Liver (tissue), 9 donors: ENCODE data around the gene TOP1. TPM values are rescaled to one million over a fixed set of nuclear protein-coding genes. Genes with fewer than 3 reads are reported as not detected.

Experiments
- DNase-seq: peaks from one replicate; pipeline ENCODE4 v3.0.0-alpha.2; 2017; ENCODE audit warnings: low spot score
- H3K27ac ChIP-seq, 2 donors: one replicate each; pipeline ENCODE4 v1.7.0; 2013; ENCODE audit warnings: inconsistent platforms in 2 of 2, low read length in 2 of 2, control low read depth in 1 of 2, low read depth in 1 of 2, mild to moderate bottlenecking in 1 of 2
- H3K27me3 ChIP-seq, 4 donors: one replicate each; pipeline versions ENCODE4 v1.6.1 to v1.7.0; 2013; ENCODE audit warnings: low read length in 3 of 4, inconsistent platforms in 1 of 4, mild to moderate bottlenecking in 1 of 4, moderate library complexity in 1 of 4; ENCODE audit not compliant: control insufficient read depth in 4 of 4, insufficient read depth in 4 of 4
- H3K36me3 ChIP-seq, 4 donors: one replicate each; pipeline versions ENCODE4 v1.6.1 to v1.7.0; 2013; ENCODE audit warnings: low read length in 3 of 4, mild to moderate bottlenecking in 3 of 4, low read depth in 1 of 4, moderate library complexity in 1 of 4; ENCODE audit not compliant: control insufficient read depth in 4 of 4, insufficient read depth in 3 of 4
- H3K4me1 ChIP-seq, 4 donors: one replicate each; pipeline versions ENCODE4 v1.6.1 to v1.7.0; 2013; ENCODE audit warnings: low read length in 3 of 4, mild to moderate bottlenecking in 3 of 4, moderate library complexity in 1 of 4; ENCODE audit not compliant: control insufficient read depth in 4 of 4, insufficient read depth in 4 of 4
- H3K4me3 ChIP-seq, 3 donors: one replicate each; pipeline versions ENCODE4 v1.6.1 to v1.7.0; 2013; ENCODE audit warnings: low read length in 3 of 3, control low read depth in 1 of 3, low read depth in 1 of 3, mild to moderate bottlenecking in 1 of 3
- H3K9ac ChIP-seq, 2 donors: one replicate each; pipeline ENCODE4 v1.7.0; 2013; ENCODE audit warnings: low read length in 2 of 2, mild to moderate bottlenecking in 2 of 2, moderate library complexity in 2 of 2, control low read depth in 1 of 2, low read depth in 1 of 2
- H3K9me3 ChIP-seq, 4 donors: one replicate each; pipeline versions ENCODE4 v1.6.1 to v1.7.0; 2013; ENCODE audit warnings: low read length in 3 of 4; ENCODE audit not compliant: control insufficient read depth in 4 of 4
- ATF3 ChIP-seq: IDR thresholded peaks from 2 replicates; pipeline ENCODE4 v1.6.1; 2016; ENCODE audit warnings: antibody characterized with exemption
- EGR1 ChIP-seq, 2 donors: IDR thresholded peaks; 2 replicates each; pipeline ENCODE4 v1.6.1; 2016 to 2018; ENCODE audit warnings: antibody characterized with exemption in 2 of 2, low read depth in 2 of 2
- FOXA1 ChIP-seq: IDR thresholded peaks from 2 replicates; pipeline ENCODE4 v1.6.1; 2016; ENCODE audit warnings: antibody characterized with exemption
- FOXA2 ChIP-seq: IDR thresholded peaks from 2 replicates; pipeline ENCODE4 v1.6.1; 2016; ENCODE audit warnings: antibody characterized with exemption
- GABPA ChIP-seq, 2 donors: IDR thresholded peaks in 1 of 2; conservative IDR thresholded peaks in 1 of 2; 2 replicates each; pipeline ENCODE4 v1.6.1; 2016; ENCODE audit warnings: antibody characterized with exemption in 2 of 2, mild to moderate bottlenecking in 1 of 2, moderate library complexity in 1 of 2
- HNF4A ChIP-seq, 2 donors: conservative IDR thresholded peaks; 2 replicates each; pipeline ENCODE4 v1.6.1; 2016; ENCODE audit warnings: antibody characterized with exemption in 2 of 2, mild to moderate bottlenecking in 2 of 2
- HNF4G ChIP-seq: IDR thresholded peaks from 2 replicates; pipeline ENCODE4 v1.6.1; 2016; ENCODE audit warnings: antibody characterized with exemption
- JUND ChIP-seq, 2 donors: IDR thresholded peaks; 2 replicates each; pipeline ENCODE4 v1.6.1; 2016; ENCODE audit warnings: antibody characterized with exemption in 2 of 2
- NR2F2 ChIP-seq: IDR thresholded peaks from 2 replicates; pipeline ENCODE4 v1.6.1; 2016; ENCODE audit warnings: antibody characterized with exemption
- RAD21 ChIP-seq, 2 donors: IDR thresholded peaks; 2 replicates each; pipeline ENCODE4 v1.6.1; 2016; ENCODE audit warnings: antibody characterized with exemption in 2 of 2, mild to moderate bottlenecking in 2 of 2
- RXRA ChIP-seq, 2 donors: IDR thresholded peaks; 2 replicates each; pipeline ENCODE4 v1.6.1; 2017 to 2018; ENCODE audit warnings: antibody characterized with exemption in 2 of 2, mild to moderate bottlenecking in 1 of 2
- SP1 ChIP-seq: IDR thresholded peaks from 2 replicates; pipeline ENCODE4 v1.6.1; 2018; ENCODE audit warnings: antibody characterized with exemption, mild to moderate bottlenecking
- TAF1 ChIP-seq: conservative IDR thresholded peaks from 2 replicates; pipeline ENCODE4 v1.6.1; 2016; ENCODE audit warnings: antibody characterized with exemption, mild to moderate bottlenecking
- YY1 ChIP-seq: IDR thresholded peaks from 2 replicates; pipeline ENCODE4 v1.6.1; 2016; ENCODE audit warnings: antibody characterized with exemption, mild to moderate bottlenecking
- WGBS: extraction: QIAGEN DNeasy Blood & Tissue Kit; methylation state at CpG from one replicate; pipeline ENCODE4 v1.1.7; 2013; 5-methylcytosine and 5-hydroxymethylcytosine counted together
- polyA plus RNA-seq, 2 donors: library from polyadenylated mRNA; stranded (reverse) in 1 of 2; unstranded in 1 of 2; fragments of 200-250 nt in 1 of 2; fragments of >200 nt in 1 of 2; fragmentation: Nextera tagmentation in 1 of 2; extraction: Ambion mirVana in 1 of 2; gene quantifications; one replicate each; pipeline versions ENCODE4 v1.2.1 to v1.2.3, GENCODE V29; 2013 to 2015
- total RNA-seq, 2 donors: library from RNA; depleted of rRNA; stranded (reverse); fragments of >200 nt; gene quantifications; one replicate each; pipeline ENCODE4 v1.2.3, GENCODE V29; 2014
- TF ChIP-seq, protein P1 (sequence below): IDR thresholded peaks from 2 replicates; pipeline ENCODE4 v1.6.1; 2016; ENCODE audit warnings: antibody characterized with exemption
- TF ChIP-seq, protein P2 (sequence below): fragments of 150-350 bp; IDR thresholded peaks from 2 replicates; pipeline ENCODE4 v1.5.1; 2017; ENCODE audit warnings: improper control_type of control experiment, low read depth, low read length; ENCODE audit not compliant: missing input control
- TF ChIP-seq, protein P3 (sequence below): IDR thresholded peaks from 2 replicates; pipeline ENCODE4 v1.6.1; 2016; ENCODE audit warnings: antibody characterized with exemption
- TF ChIP-seq, protein P4 (sequence below): IDR thresholded peaks from 2 replicates; pipeline ENCODE4 v1.6.1; 2016; ENCODE audit warnings: antibody characterized with exemption, mild to moderate bottlenecking
- donor health status: healthy.
- donor health status: healthy.
- donor health status: healthy.
- donor health status: healthy.
- donor health status: healthy.

Gene TOP1
- total and polyA plus RNA-seq, 4 donors, result 13.7 to 62.1 (median 19.4) TPM

DNA sequence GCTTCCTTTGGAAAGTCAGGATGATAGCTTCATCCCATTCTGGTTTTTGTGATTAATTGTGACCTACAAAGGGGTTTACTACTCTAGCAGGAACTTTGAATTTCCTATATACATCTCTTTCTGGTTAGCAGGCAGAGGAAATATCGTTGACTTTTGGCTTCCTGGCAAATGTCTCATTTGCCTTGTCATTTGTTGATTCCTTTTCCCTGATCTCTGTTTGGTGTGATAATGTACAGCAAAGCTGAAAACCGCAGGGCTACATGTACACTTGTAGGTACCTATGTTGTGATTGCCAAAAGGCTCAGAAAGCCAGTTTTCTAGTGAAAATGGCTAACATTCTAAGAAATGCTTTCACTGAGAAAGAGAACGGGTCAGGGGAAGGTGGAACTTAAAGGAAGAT lies 44.3 kb downstream of the TOP1 start:
- 68% methylated on average over 3 of the region's 3 CpGs for WGBS
- peak overlapping the region; percentile 56 to 68 for H3K27ac ChIP-seq
- peaks cover 0 to 4% (median 2%) of the 10 kb centered on the region in 4 donors for H3K4me1 ChIP-seq

DNA sequence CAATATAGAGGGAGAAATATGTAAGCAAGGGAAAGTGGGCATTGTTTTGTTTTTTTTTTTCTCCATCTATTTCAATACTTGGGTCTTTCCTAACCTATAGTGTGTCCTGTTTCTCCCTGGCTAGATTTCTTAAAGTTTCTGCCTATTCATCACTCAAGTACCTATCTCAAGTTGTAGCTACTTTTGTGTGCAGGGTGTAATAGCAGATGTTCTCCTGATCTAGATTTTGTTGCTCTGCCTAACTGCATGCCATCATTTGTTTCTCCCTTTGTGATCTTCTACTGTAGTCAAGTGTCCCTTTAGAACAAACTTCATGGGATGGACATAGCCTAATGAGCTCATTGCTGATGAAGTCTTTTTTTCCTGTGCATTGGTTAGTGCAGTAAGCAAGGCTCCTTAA lies 45.8 kb downstream of the TOP1 start:
- TF ChIP-seq TAF1 (no peak), JUND (IDR thresholded peaks at IDR 0.05) (no peak), FOXA2 (no peak), NR2F2 (no peak), SP1 (no peak), EGR1 (IDR thresholded peaks at IDR 0.05; ENCODE audit: low read depth in 2 of 2) (no peak), FOXA1 (no peak), RAD21 (IDR thresholded peaks at IDR 0.05) (no peak), HNF4A (conservative IDR thresholded peaks at IDR 0.05) (no peak), GABPA (IDR thresholded peaks at IDR 0.05 in 1 of 2, conservative IDR thresholded peaks at IDR 0.05 in 1 of 2) (no peak), ATF3 (no peak), YY1 (no peak), HNF4G (no peak), RXRA (IDR thresholded peaks at IDR 0.05) (no peak)
- TF ChIP-seq, protein P1, sequence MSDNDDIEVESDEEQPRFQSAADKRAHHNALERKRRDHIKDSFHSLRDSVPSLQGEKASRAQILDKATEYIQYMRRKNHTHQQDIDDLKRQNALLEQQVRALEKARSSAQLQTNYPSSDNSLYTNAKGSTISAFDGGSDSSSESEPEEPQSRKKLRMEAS, result no peak
- TF ChIP-seq, protein P2, sequence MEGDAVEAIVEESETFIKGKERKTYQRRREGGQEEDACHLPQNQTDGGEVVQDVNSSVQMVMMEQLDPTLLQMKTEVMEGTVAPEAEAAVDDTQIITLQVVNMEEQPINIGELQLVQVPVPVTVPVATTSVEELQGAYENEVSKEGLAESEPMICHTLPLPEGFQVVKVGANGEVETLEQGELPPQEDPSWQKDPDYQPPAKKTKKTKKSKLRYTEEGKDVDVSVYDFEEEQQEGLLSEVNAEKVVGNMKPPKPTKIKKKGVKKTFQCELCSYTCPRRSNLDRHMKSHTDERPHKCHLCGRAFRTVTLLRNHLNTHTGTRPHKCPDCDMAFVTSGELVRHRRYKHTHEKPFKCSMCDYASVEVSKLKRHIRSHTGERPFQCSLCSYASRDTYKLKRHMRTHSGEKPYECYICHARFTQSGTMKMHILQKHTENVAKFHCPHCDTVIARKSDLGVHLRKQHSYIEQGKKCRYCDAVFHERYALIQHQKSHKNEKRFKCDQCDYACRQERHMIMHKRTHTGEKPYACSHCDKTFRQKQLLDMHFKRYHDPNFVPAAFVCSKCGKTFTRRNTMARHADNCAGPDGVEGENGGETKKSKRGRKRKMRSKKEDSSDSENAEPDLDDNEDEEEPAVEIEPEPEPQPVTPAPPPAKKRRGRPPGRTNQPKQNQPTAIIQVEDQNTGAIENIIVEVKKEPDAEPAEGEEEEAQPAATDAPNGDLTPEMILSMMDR, result no peak
- TF ChIP-seq, protein P3, sequence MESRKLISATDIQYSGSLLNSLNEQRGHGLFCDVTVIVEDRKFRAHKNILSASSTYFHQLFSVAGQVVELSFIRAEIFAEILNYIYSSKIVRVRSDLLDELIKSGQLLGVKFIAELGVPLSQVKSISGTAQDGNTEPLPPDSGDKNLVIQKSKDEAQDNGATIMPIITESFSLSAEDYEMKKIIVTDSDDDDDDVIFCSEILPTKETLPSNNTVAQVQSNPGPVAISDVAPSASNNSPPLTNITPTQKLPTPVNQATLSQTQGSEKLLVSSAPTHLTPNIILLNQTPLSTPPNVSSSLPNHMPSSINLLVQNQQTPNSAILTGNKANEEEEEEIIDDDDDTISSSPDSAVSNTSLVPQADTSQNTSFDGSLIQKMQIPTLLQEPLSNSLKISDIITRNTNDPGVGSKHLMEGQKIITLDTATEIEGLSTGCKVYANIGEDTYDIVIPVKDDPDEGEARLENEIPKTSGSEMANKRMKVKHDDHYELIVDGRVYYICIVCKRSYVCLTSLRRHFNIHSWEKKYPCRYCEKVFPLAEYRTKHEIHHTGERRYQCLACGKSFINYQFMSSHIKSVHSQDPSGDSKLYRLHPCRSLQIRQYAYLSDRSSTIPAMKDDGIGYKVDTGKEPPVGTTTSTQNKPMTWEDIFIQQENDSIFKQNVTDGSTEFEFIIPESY, result no peak
- TF ChIP-seq, protein P4, sequence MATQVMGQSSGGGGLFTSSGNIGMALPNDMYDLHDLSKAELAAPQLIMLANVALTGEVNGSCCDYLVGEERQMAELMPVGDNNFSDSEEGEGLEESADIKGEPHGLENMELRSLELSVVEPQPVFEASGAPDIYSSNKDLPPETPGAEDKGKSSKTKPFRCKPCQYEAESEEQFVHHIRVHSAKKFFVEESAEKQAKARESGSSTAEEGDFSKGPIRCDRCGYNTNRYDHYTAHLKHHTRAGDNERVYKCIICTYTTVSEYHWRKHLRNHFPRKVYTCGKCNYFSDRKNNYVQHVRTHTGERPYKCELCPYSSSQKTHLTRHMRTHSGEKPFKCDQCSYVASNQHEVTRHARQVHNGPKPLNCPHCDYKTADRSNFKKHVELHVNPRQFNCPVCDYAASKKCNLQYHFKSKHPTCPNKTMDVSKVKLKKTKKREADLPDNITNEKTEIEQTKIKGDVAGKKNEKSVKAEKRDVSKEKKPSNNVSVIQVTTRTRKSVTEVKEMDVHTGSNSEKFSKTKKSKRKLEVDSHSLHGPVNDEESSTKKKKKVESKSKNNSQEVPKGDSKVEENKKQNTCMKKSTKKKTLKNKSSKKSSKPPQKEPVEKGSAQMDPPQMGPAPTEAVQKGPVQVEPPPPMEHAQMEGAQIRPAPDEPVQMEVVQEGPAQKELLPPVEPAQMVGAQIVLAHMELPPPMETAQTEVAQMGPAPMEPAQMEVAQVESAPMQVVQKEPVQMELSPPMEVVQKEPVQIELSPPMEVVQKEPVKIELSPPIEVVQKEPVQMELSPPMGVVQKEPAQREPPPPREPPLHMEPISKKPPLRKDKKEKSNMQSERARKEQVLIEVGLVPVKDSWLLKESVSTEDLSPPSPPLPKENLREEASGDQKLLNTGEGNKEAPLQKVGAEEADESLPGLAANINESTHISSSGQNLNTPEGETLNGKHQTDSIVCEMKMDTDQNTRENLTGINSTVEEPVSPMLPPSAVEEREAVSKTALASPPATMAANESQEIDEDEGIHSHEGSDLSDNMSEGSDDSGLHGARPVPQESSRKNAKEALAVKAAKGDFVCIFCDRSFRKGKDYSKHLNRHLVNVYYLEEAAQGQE, result no peak
- H3K36me3 ChIP-seq, result peaks cover 2 to 12% (median 6%) of the 10 kb centered on the region in 4 donors
- H3K27ac ChIP-seq, result no peak overlapping the region
- no peak overlapping the region for H3K9ac ChIP-seq
- H3K9me3 ChIP-seq, result no peaks in the 10 kb centered on the region
- DNase-seq, result no peak
- no peaks in the 10 kb centered on the region for H3K27me3 ChIP-seq
- no peak overlapping the region for H3K4me3 ChIP-seq
- peaks cover 2 to 5% (median 4%) of the 10 kb centered on the region in 4 donors for H3K4me1 ChIP-seq

More for the DNA sequence above, 44.3 kb downstream of the TOP1 start:
- Histone ChIP-seq H3K27me3 (no peaks in the 10 kb centered on the region), H3K9me3 (no peaks in the 10 kb centered on the region), H3K9ac (no peak overlapping the region), H3K36me3 (peaks cover 0 to 7% (median under 1%) of the 10 kb centered on the region in 4 donors), H3K4me3 (no peak overlapping the region)
- no peak for DNase-seq
- TF ChIP-seq RAD21 (IDR thresholded peaks at IDR 0.05), result no peak
